ENCODE data around the gene UMODL1. TPM values are rescaled to one million over a fixed set of nuclear protein-coding genes. Genes with fewer than 3 reads are reported as not detected.
A peak's percentile ranks its signal among the peaks of the same experiment; 100 is the strongest.

The UMODL1 gene
- total RNA-seq, 1 experiment from 2014 or later: 0.30 TPM

- peak in 1 of 2 experiments; percentile 16 for DNase-seq
Measured at GRCh38 chr21:42047821-42048613, 23.1 kb upstream of the UMODL1 start.

GRCh38 chr21:42048870-42049577 lies 22.1 kb upstream of the UMODL1 start:
- H3K27me3 ChIP-seq: peaks cover 4% of the 10 kb centered on the region
- DNase-seq: no peak
- H3K36me3 ChIP-seq: no peaks in the 10 kb centered on the region
- H3K4me3 ChIP-seq: no peak overlapping the region
- no peak overlapping the region for H3K27ac ChIP-seq
- H3K9me3 ChIP-seq (replicated peaks): no peaks in the 10 kb centered on the region
- no peaks in the 10 kb centered on the region for H3K4me1 ChIP-seq

More at GRCh38 chr21:42047821-42048613, 23.1 kb upstream of the UMODL1 start:
- no peaks in the 10 kb centered on the region for H3K4me1 ChIP-seq
- H3K27me3 ChIP-seq: peaks cover 3% of the 10 kb centered on the region
- no peak overlapping the region for H3K4me3 ChIP-seq
- no peaks in the 10 kb centered on the region for H3K9me3 ChIP-seq (replicated peaks)
- H3K36me3 ChIP-seq: no peaks in the 10 kb centered on the region
- H3K27ac ChIP-seq: no peak overlapping the region

GRCh38 chr21:42049578-42050430 lies 21.3 kb upstream of the UMODL1 start:
- no peak overlapping the region for H3K27ac ChIP-seq
- H3K4me1 ChIP-seq: no peaks in the 10 kb centered on the region
- H3K4me3 ChIP-seq: no peak overlapping the region
- peak in 1 of 2 experiments; percentile 12 for DNase-seq
- no peaks in the 10 kb centered on the region for H3K36me3 ChIP-seq
- no peaks in the 10 kb centered on the region for H3K9me3 ChIP-seq (replicated peaks)
- peaks cover 12% of the 10 kb centered on the region for H3K27me3 ChIP-seq

- peaks cover 13% of the 10 kb centered on the region for H3K27me3 ChIP-seq
- no peaks in the 10 kb centered on the region for H3K4me1 ChIP-seq
- H3K36me3 ChIP-seq: no peaks in the 10 kb centered on the region
Measured at GRCh38 chr21:42051788-42052187, 19.3 kb upstream of the UMODL1 start.

GRCh38 chr21:42055425-42055824 lies 15.7 kb upstream of the UMODL1 start:
- peaks cover 27% of the 10 kb centered on the region for H3K27me3 ChIP-seq
- H3K9me3 ChIP-seq (replicated peaks): no peaks in the 10 kb centered on the region
- DNase-seq: no peak
- no peaks in the 10 kb centered on the region for H3K4me1 ChIP-seq
- H3K36me3 ChIP-seq: no peaks in the 10 kb centered on the region
- no peak overlapping the region for H3K27ac ChIP-seq
- H3K4me3 ChIP-seq: no peak overlapping the region

More at GRCh38 chr21:42051788-42052187, 19.3 kb upstream of the UMODL1 start:
- no peak for DNase-seq
- no peaks in the 10 kb centered on the region for H3K9me3 ChIP-seq (replicated peaks)
- H3K27ac ChIP-seq: no peak overlapping the region
- no peak overlapping the region for H3K4me3 ChIP-seq

- no peaks in the 10 kb centered on the region for H3K36me3 ChIP-seq
- H3K4me1 ChIP-seq: no peaks in the 10 kb centered on the region
- no peak overlapping the region for H3K27ac ChIP-seq
- H3K4me3 ChIP-seq: no peak overlapping the region
- peaks cover 36% of the 10 kb centered on the region for H3K27me3 ChIP-seq
- no peaks in the 10 kb centered on the region for H3K9me3 ChIP-seq (replicated peaks)
- DNase-seq: no peak
Measured at GRCh38 chr21:42056468-42056867, 14.6 kb upstream of the UMODL1 start.

GRCh38 chr21:42056996-42057689 lies 14.0 kb upstream of the UMODL1 start:
- H3K4me3 ChIP-seq: no peak overlapping the region
- peaks cover 42% of the 10 kb centered on the region for H3K27me3 ChIP-seq
- no peaks in the 10 kb centered on the region for H3K9me3 ChIP-seq (replicated peaks)
- no peak overlapping the region for H3K27ac ChIP-seq
- H3K4me1 ChIP-seq: no peaks in the 10 kb centered on the region
- no peak for DNase-seq
- H3K36me3 ChIP-seq: no peaks in the 10 kb centered on the region

GRCh38 chr21:42057851-42058437 lies 13.2 kb upstream of the UMODL1 start:
- Histone ChIP-seq H3K27me3 (peaks cover 50% of the 10 kb centered on the region), H3K9me3 (replicated peaks) (no peaks in the 10 kb centered on the region), H3K36me3 (no peaks in the 10 kb centered on the region), H3K27ac (no peak overlapping the region), H3K4me1 (no peaks in the 10 kb centered on the region), H3K4me3 (no peak overlapping the region)
- no peak for DNase-seq

- Histone ChIP-seq H3K4me1 (no peaks in the 10 kb centered on the region), H3K27ac (no peak overlapping the region), H3K27me3 (peaks cover 56% of the 10 kb centered on the region)
Measured at GRCh38 chr21:42058631-42059111, 12.4 kb upstream of the UMODL1 start.

GRCh38 chr21:42059141-42059540 lies 12.0 kb upstream of the UMODL1 start:
- peaks cover 54% of the 10 kb centered on the region for H3K27me3 ChIP-seq
- no peaks in the 10 kb centered on the region for H3K4me1 ChIP-seq
- H3K36me3 ChIP-seq: no peaks in the 10 kb centered on the region
- H3K9me3 ChIP-seq (replicated peaks): no peaks in the 10 kb centered on the region
- DNase-seq: no peak
- H3K4me3 ChIP-seq: no peak overlapping the region
- H3K27ac ChIP-seq: no peak overlapping the region

More at GRCh38 chr21:42058631-42059111, 12.4 kb upstream of the UMODL1 start:
- Histone ChIP-seq H3K4me3 (no peak overlapping the region), H3K36me3 (no peaks in the 10 kb centered on the region), H3K9me3 (replicated peaks) (no peaks in the 10 kb centered on the region)
- no peak for DNase-seq

GRCh38 chr21:42059721-42060120 lies 11.4 kb upstream of the UMODL1 start:
- H3K9me3 ChIP-seq (replicated peaks): no peaks in the 10 kb centered on the region
- H3K4me3 ChIP-seq: no peak overlapping the region
- H3K27me3 ChIP-seq: peaks cover 48% of the 10 kb centered on the region
- no peak overlapping the region for H3K27ac ChIP-seq
- no peaks in the 10 kb centered on the region for H3K36me3 ChIP-seq
- DNase-seq: no peak
- no peaks in the 10 kb centered on the region for H3K4me1 ChIP-seq

- H3K4me3 ChIP-seq: no peak overlapping the region
- H3K27ac ChIP-seq: no peak overlapping the region
- no peak for DNase-seq
- no peaks in the 10 kb centered on the region for H3K4me1 ChIP-seq
- peaks cover 46% of the 10 kb centered on the region for H3K27me3 ChIP-seq
- H3K36me3 ChIP-seq: no peaks in the 10 kb centered on the region
- H3K9me3 ChIP-seq (replicated peaks): no peaks in the 10 kb centered on the region
Measured at GRCh38 chr21:42060166-42060565, 11.0 kb upstream of the UMODL1 start.

GRCh38 chr21:42061195-42061985 lies 9.7 kb upstream of the UMODL1 start:
- H3K27me3 ChIP-seq: peaks cover 46% of the 10 kb centered on the region
- H3K4me3 ChIP-seq: no peak overlapping the region
- no peak overlapping the region for H3K27ac ChIP-seq
- no peaks in the 10 kb centered on the region for H3K9me3 ChIP-seq (replicated peaks)
- H3K4me1 ChIP-seq: no peaks in the 10 kb centered on the region
- H3K36me3 ChIP-seq: no peaks in the 10 kb centered on the region
- no peak for DNase-seq
